Uterus (tissue), 2 donors: ENCODE data around the gene SLC12A9.

Source experiments
- CTCF ChIP-seq, 4 experiments: fragments of 200-600 bp in 2 of 4; fragments of 450-650 bp in 2 of 4; sonication (generic) in 2 of 4; IDR thresholded peaks; one replicate each; pipeline ENCODE4 v1.5.1; 2016 to 2019; ENCODE audit warnings: antibody characterized with exemption in 4 of 4, mild to moderate bottlenecking in 2 of 4, moderate library complexity in 1 of 4
- POLR2A ChIP-seq, 2 donors: fragments of 450-650 bp; IDR thresholded peaks; one replicate each; pipeline ENCODE4 v1.6.1; 2016; ENCODE audit warnings: antibody characterized with exemption in 2 of 2, mild to moderate bottlenecking in 1 of 2, moderate library complexity in 1 of 2

DNA sequence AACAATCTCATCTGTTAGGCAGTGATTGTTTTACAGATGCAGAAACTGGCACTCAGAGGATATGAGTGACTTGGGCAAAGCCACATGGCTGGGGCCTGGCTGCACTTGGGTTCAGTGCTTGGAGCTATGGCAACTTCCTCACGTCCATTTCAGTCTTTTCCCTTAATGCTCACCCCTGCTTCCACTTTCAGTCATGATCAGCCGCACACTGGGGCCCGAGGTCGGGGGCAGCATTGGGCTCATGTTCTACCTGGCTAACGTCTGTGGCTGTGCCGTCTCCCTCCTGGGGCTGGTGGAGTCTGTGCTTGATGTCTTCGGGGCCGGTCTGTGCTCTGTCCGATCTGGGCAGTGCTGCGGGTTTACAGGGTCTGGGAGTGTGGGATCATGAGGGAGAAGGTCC is 3.0 kb downstream of the SLC12A9 start:
- no peak for TF ChIP-seq CTCF (IDR thresholded peaks at IDR 0.05)
- no peak for TF ChIP-seq POLR2A (IDR thresholded peaks at IDR 0.05)
